Subcutaneous adipose tissue (tissue), 4 donors: ENCODE data around the gene TBX21. TPM values are rescaled to one million over a fixed set of nuclear protein-coding genes. Genes with fewer than 3 reads are reported as not detected.

Source experiments
- total RNA-seq, 4 donors: library from RNA; depleted of rRNA; stranded (reverse); fragments of >200 nt; gene quantifications; one replicate each; pipeline ENCODE4 v1.1.0, GENCODE V29; 2016
- TF ChIP-seq, protein P1 (sequence below): fragments of 450-650 bp; IDR thresholded peaks from one replicate; pipeline ENCODE4 v1.5.1; 2016; ENCODE audit warnings: low read depth, mild to moderate bottlenecking, control low read depth, antibody characterized with exemption, moderate library complexity

TBX21 gene
- total RNA-seq, 4 donors from 2014 or later = 0.66 to 4.6 (median 2.8) TPM

GRCh38 chr17:47725446-47726111 lies 7.5 kb upstream of the TBX21 start:
- TF ChIP-seq, protein P1, sequence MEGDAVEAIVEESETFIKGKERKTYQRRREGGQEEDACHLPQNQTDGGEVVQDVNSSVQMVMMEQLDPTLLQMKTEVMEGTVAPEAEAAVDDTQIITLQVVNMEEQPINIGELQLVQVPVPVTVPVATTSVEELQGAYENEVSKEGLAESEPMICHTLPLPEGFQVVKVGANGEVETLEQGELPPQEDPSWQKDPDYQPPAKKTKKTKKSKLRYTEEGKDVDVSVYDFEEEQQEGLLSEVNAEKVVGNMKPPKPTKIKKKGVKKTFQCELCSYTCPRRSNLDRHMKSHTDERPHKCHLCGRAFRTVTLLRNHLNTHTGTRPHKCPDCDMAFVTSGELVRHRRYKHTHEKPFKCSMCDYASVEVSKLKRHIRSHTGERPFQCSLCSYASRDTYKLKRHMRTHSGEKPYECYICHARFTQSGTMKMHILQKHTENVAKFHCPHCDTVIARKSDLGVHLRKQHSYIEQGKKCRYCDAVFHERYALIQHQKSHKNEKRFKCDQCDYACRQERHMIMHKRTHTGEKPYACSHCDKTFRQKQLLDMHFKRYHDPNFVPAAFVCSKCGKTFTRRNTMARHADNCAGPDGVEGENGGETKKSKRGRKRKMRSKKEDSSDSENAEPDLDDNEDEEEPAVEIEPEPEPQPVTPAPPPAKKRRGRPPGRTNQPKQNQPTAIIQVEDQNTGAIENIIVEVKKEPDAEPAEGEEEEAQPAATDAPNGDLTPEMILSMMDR = no peak

- TF ChIP-seq, protein P1 = no peak
These were observed 6.0 kb upstream of the TBX21 start for GRCh38 chr17:47726796-47727703.

DNA sequence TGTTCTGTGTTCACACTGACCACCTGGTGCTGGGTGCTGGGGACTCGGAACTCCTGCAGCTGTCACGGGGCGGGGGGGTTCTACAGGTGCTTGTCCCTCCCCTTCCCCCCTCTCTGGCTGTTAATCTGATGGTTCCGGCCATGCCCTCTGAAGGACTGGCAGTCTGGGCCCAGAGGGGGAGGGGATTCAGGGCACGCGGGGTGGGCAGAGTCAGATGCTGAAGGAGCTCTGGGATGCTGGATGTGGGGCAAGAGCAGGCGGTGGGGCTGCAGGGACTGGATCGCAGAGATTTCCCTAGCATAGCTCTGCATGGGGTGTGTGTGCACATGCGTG lies 5.4 kb upstream of the TBX21 start:
- TF ChIP-seq, protein P1 = no peak

DNA sequence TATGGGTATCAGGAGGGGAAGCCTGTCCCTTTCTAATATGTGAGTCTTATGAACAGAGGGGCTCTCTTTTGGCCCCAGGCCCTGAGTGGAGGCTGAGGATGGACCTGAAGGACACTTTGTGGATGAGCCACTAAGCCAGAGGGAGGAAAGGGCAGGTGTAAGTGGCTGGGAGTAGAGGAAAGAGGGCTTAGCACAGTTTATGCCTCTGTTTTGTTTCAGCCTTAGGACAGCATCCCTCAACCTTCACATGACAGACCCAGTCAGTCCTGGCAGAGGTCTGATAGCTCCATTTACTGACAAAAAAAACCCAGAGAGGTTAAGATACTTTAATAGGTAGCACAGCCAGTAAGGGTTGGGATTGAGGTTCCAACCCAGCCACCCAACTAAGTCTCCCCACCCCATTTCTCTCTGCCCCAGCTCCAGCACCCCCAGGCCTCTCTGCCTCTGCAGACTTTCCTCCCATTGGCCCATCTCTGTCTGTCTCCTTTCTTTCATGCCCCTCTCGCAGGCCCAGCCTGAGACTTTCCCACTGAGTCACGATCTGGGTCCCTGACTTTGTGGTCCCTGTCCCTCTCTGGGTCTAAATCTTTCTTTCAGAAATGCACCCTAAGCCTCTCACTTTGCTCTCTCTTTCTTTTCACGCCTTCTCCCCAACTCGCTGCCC lies 4.7 kb upstream of the TBX21 start:
- TF ChIP-seq, protein P1 = no peak

DNA sequence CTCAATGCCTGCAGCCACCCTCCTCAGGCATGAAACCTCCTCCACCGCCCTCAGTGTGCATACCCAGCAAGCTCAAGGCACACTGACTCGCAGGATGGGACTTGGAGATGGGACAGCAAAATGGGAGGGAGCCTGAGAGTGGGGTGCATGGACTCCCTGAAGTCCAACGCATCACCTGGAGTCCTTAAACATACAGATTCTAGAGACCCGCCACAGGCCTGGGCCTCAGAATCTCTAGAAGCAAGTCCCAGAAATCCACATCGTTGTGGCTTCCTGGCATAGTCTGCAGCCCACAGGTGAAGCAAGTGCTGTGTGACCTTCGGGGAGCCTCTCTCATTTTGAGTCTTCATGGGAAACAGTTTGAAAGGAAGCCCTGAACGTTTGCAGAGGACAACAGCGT lies 3.6 kb upstream of the TBX21 start:
- TF ChIP-seq, protein P1 = no peak

GRCh38 chr17:47730681-47731080 lies 2.4 kb upstream of the TBX21 start:
- TF ChIP-seq, protein P1 = no peak

GRCh38 chr17:47731396-47731795 lies 1.6 kb upstream of the TBX21 start:
- TF ChIP-seq, protein P1 = no peak
